NCI-H2171 treated with DMSO at 0.1 percent for 48 hours (cell line): Measurements from ENCODE around the gene SV2A.
"Not testable (repeated sequence)": the region's sequence is repeated elsewhere in the genome, so short reads cannot be mapped to it uniquely, and the experiment has no call there.

Experiments used
- DNase-seq: peaks from one replicate; lab custom pipeline; 2025; lab: John Stamatoyannopoulos, UW

Gene SV2A

GRCh38 chr1:149886396-149887195, 31.0 kb downstream of the SV2A start:
- DNase-seq = peak; percentile 99

- not testable (repeated sequence) for DNase-seq
Observed at GRCh38 chr1:149886121-149886395, 31.6 kb downstream of the SV2A start.

GRCh38 chr1:149885339-149886120, 32.1 kb downstream of the SV2A start:
- peak; percentile 87 for DNase-seq

- DNase-seq = peak; percentile 87
Observed at GRCh38 chr1:149884433-149885338, 33.0 kb downstream of the SV2A start.

- no peak for DNase-seq
Observed at GRCh38 chr1:149883598-149884247, 33.9 kb downstream of the SV2A start.

- no peak for DNase-seq
Observed at GRCh38 chr1:149881876-149882275, 35.8 kb downstream of the SV2A start.

GRCh38 chr1:149879556-149879955, 38.1 kb downstream of the SV2A start:
- no peak for DNase-seq

- DNase-seq = no peak
Observed at GRCh38 chr1:149877211-149877946, 40.3 kb downstream of the SV2A start.

GRCh38 chr1:149873060-149873459, 44.6 kb downstream of the SV2A start:
- not testable (repeated sequence) for DNase-seq

GRCh38 chr1:149866887-149867286, 50.8 kb downstream of the SV2A start:
- not testable (repeated sequence) for DNase-seq

GRCh38 chr1:149861497-149862054, 56.1 kb downstream of the SV2A start:
- not testable (repeated sequence) for DNase-seq

GRCh38 chr1:149860684-149861496, 56.8 kb downstream of the SV2A start:
- not testable (repeated sequence) for DNase-seq

GRCh38 chr1:149860271-149860670, 57.4 kb downstream of the SV2A start:
- DNase-seq = not testable (repeated sequence)
